GM12878 (cell line): ENCODE results near the gene PON3.

Experiments used
- CREB1 ChIP-seq: IDR thresholded peaks from 2 replicates; pipeline ENCODE4 v1.6.1; 2012; ENCODE audit warnings: low read depth, mild to moderate bottlenecking, inconsistent platforms
- EGR1 ChIP-seq, 2 experiments: IDR thresholded peaks; 1 replicate in 1 of 2; 2 replicates in 1 of 2; pipeline ENCODE4 v1.6.1; 2011 to 2012; ENCODE audit warnings: low read depth in 2 of 2, low read length in 2 of 2, borderline replicate concordance in 1 of 2, mild to moderate bottlenecking in 1 of 2, moderate library complexity in 1 of 2
- EZH2 ChIP-seq: IDR thresholded peaks from 2 replicates; pipeline ENCODE4 v1.6.1; 2012; ENCODE audit warnings: low read depth, mild to moderate bottlenecking, control low read depth, inconsistent platforms, low read length, borderline replicate concordance; ENCODE audit not compliant: control insufficient read depth
- IKZF2 ChIP-seq, 2 experiments: fragments of 450-650 bp; IDR thresholded peaks; 2 replicates each; pipeline ENCODE4 v1.6.1; 2017; ENCODE audit warnings: mild to moderate bottlenecking in 2 of 2, moderate library complexity in 2 of 2
- JUNB ChIP-seq: IDR thresholded peaks from 2 replicates; pipeline ENCODE4 v1.6.1; 2016; ENCODE audit warnings: antibody characterized with exemption, mild to moderate bottlenecking
- MXI1 ChIP-seq: fragments of 150-350 bp; IDR thresholded peaks from 2 replicates; pipeline ENCODE4 v1.6.1; 2011; ENCODE audit warnings: low read depth, mild to moderate bottlenecking, inconsistent platforms, low read length, improper control_type of control experiment
- NFIC ChIP-seq: IDR thresholded peaks from 2 replicates; pipeline ENCODE4 v1.6.1; 2012; ENCODE audit warnings: low read depth, mild to moderate bottlenecking, inconsistent platforms, low read length, moderate library complexity
- POLR2A ChIP-seq: IDR thresholded peaks from 2 replicates; pipeline ENCODE4 v1.6.1; 2011; ENCODE audit warnings: low read depth, mild to moderate bottlenecking, low read length
- RCOR1 ChIP-seq: conservative IDR thresholded peaks from 2 replicates; pipeline ENCODE4 v1.6.1; 2012; ENCODE audit warnings: low read depth, low read length, improper control_type of control experiment
- SRF ChIP-seq, 2 experiments: IDR thresholded peaks; 2 replicates each; pipeline ENCODE4 v1.6.1; 2011; ENCODE audit warnings: low read depth in 2 of 2, low read length in 2 of 2, mild to moderate bottlenecking in 1 of 2, moderate library complexity in 1 of 2
- TARDBP ChIP-seq: IDR thresholded peaks from 2 replicates; pipeline ENCODE4 v1.6.1; 2016; ENCODE audit warnings: borderline replicate concordance
- YBX1 ChIP-seq: fragments of 450-650 bp; IDR thresholded peaks from 2 replicates; pipeline ENCODE4 v1.6.1; 2016; ENCODE audit warnings: antibody characterized with exemption
- TF ChIP-seq, protein P1 (sequence below): IDR thresholded peaks from 2 replicates; pipeline ENCODE4 v1.6.1; 2011; ENCODE audit warnings: borderline replicate concordance, low read depth, mild to moderate bottlenecking, moderate library complexity, mixed read lengths, low read length; ENCODE audit not compliant: insufficient read depth; ENCODE audit errors: extremely low read length
- TF ChIP-seq, protein P2 (sequence below), 3 experiments: IDR thresholded peaks in 2 of 3; conservative IDR thresholded peaks in 1 of 3; 2 replicates each; pipeline ENCODE4 v1.5.1; 2011; ENCODE audit warnings: low read depth in 3 of 3, low read length in 3 of 3, mild to moderate bottlenecking in 3 of 3, control low read depth in 2 of 3, moderate library complexity in 2 of 3, inconsistent platforms in 1 of 3, mixed read lengths in 1 of 3; ENCODE audit not compliant: control insufficient read depth in 2 of 3, insufficient read depth in 1 of 3; ENCODE audit errors: extremely low read depth in 1 of 3

DNA sequence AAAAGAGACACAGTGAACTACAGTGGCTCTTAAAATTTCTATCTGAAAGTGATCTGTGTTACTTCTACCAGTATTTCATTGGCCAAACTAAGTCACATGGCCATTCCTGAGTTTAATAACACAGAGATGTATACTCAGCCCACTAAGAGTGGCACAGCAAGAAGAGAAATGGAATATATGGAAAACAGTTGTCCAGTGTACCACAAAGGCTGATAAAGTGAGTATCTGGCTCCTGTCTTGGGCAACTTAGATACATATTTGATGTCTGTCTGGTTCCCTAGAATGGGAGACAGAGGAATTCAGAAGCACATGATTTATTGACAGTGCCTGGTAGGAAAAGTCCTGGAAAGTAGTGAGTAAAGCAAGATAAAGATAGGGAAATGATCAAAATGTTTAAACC, 61.7 kb downstream of the PON3 start:
- TF ChIP-seq, protein P1, sequence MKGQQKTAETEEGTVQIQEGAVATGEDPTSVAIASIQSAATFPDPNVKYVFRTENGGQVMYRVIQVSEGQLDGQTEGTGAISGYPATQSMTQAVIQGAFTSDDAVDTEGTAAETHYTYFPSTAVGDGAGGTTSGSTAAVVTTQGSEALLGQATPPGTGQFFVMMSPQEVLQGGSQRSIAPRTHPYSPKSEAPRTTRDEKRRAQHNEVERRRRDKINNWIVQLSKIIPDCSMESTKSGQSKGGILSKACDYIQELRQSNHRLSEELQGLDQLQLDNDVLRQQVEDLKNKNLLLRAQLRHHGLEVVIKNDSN = no peak
- TF ChIP-seq, protein P2, sequence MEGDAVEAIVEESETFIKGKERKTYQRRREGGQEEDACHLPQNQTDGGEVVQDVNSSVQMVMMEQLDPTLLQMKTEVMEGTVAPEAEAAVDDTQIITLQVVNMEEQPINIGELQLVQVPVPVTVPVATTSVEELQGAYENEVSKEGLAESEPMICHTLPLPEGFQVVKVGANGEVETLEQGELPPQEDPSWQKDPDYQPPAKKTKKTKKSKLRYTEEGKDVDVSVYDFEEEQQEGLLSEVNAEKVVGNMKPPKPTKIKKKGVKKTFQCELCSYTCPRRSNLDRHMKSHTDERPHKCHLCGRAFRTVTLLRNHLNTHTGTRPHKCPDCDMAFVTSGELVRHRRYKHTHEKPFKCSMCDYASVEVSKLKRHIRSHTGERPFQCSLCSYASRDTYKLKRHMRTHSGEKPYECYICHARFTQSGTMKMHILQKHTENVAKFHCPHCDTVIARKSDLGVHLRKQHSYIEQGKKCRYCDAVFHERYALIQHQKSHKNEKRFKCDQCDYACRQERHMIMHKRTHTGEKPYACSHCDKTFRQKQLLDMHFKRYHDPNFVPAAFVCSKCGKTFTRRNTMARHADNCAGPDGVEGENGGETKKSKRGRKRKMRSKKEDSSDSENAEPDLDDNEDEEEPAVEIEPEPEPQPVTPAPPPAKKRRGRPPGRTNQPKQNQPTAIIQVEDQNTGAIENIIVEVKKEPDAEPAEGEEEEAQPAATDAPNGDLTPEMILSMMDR (IDR thresholded peaks at IDR 0.05 in 2 of 3, conservative IDR thresholded peaks at IDR 0.05 in 1 of 3; ENCODE audit: control insufficient read depth in 2 of 3, extremely low read depth in 1 of 3, insufficient read depth in 1 of 3, low read depth in 3 of 3, low read length in 3 of 3) = no peak
- TF ChIP-seq EZH2 (no peak), CREB1 (no peak), YBX1 (no peak), TARDBP (no peak), RCOR1 (no peak), NFIC (no peak), MXI1 (no peak), IKZF2 (IDR thresholded peaks at IDR 0.05) (no peak), POLR2A (no peak), EGR1 (IDR thresholded peaks at IDR 0.05; ENCODE audit: borderline replicate concordance in 1 of 2, low read depth in 2 of 2, low read length in 2 of 2) (no peak), SRF (IDR thresholded peaks at IDR 0.05; ENCODE audit: low read depth in 2 of 2, low read length in 2 of 2) (no peak), JUNB (no peak)
